DMS 273 (cell line): ENCODE measurements around the gene TREML2.

ENCODE experiments used
- DNase-seq: peaks from one replicate; lab custom pipeline; 2025; ENCODE audit not compliant: unreplicated experiment; lab: John Stamatoyannopoulos, UW

TREML2 gene

GRCh38 chr6:41179163-41179562 is 21.8 kb downstream of the TREML2 start:
- no peak for DNase-seq

GRCh38 chr6:41177695-41178094 is 23.3 kb downstream of the TREML2 start:
- DNase-seq, result no peak

GRCh38 chr6:41177287-41177686 is 23.7 kb downstream of the TREML2 start:
- no peak for DNase-seq

- no peak for DNase-seq
Measured at GRCh38 chr6:41176189-41176588, 24.8 kb downstream of the TREML2 start.

- no peak for DNase-seq
Measured at GRCh38 chr6:41175084-41175483, 25.9 kb downstream of the TREML2 start.

GRCh38 chr6:41174610-41175009 is 26.3 kb downstream of the TREML2 start:
- DNase-seq, result no peak

- no peak for DNase-seq
Measured at GRCh38 chr6:41171908-41172307, 29.0 kb downstream of the TREML2 start.

GRCh38 chr6:41170547-41171160 is 30.3 kb downstream of the TREML2 start:
- DNase-seq, result no peak

- no peak for DNase-seq
Measured at GRCh38 chr6:41167173-41167963, 33.6 kb downstream of the TREML2 start.

- DNase-seq, result no peak
Measured at GRCh38 chr6:41164551-41165120, 36.3 kb downstream of the TREML2 start.

- DNase-seq, result no peak
Measured at GRCh38 chr6:41163419-41163717, 37.6 kb downstream of the TREML2 start.

- no peak for DNase-seq
Measured at GRCh38 chr6:41162687-41163418, 38.1 kb downstream of the TREML2 start, which contains the start of gene TREM2. TSS of gene TREM2 (minus strand) at chr6:41163116. CDS start at chr6:41163082, 34 bp downstream.

GRCh38 chr6:41161851-41162552 is 38.9 kb downstream of the TREML2 start:
- DNase-seq, result no peak

GRCh38 chr6:41161380-41161779 is 39.6 kb downstream of the TREML2 start:
- DNase-seq, result no peak

GRCh38 chr6:41160933-41161332 is 40.0 kb downstream of the TREML2 start:
- DNase-seq, result no peak

- peak; percentile 49 for DNase-seq
Measured at GRCh38 chr6:41159415-41160082, 41.4 kb downstream of the TREML2 start.

- DNase-seq, result no peak
Measured at GRCh38 chr6:41157323-41157722, 43.6 kb downstream of the TREML2 start.

- no peak for DNase-seq
Measured at GRCh38 chr6:41156771-41157170, 44.2 kb downstream of the TREML2 start.

- no peak for DNase-seq
Measured at GRCh38 chr6:41156001-41156400, 44.9 kb downstream of the TREML2 start.

- no peak for DNase-seq
Measured at GRCh38 chr6:41155132-41155805, 45.7 kb downstream of the TREML2 start.
